K562 (cell line): Measurements from ENCODE around the gene CITED2. TPM values are rescaled to one million over a fixed set of nuclear protein-coding genes. Genes with fewer than 3 reads are reported as not detected.

Experiments used
- ATAC-seq: fragments of 200-7000 bp; cut with Tn5 transposase; 3 replicates; pipeline ENCODE4 v1.9.1; 2020; ENCODE audit warnings: moderate library complexity
- BruUV-seq: library from RNA; stranded (reverse); fragments of 400-500 nt; replicated peaks from 2 replicates; lab custom pipeline; 2021; lab: Mats Ljungman, UMichigan
- CTCF ChIA-PET: fragments of 300-600 bp; formaldehyde crosslinking; extraction: SDS; loops from one replicate; lab custom pipeline; 2021; ENCODE audit warnings: low intra/inter-chr PET ratio; lab: Yijun Ruan, JAX
- POLR2A ChIA-PET: fragments of 300-600, 350-650 bp; sonication (Branson Sonifier 250); formaldehyde crosslinking; extraction: SDS; loops from one replicate; lab custom pipeline; 2021; ENCODE audit warnings: antibody characterized with exemption, inconsistent platforms; lab: Yijun Ruan, JAX
- DNase-seq, 4 experiments: peaks; one replicate each; pipeline versions ENCODE4 v3.0.0 to v3.0.0-alpha.2; 2011 to 2018; ENCODE audit warnings: low spot score in 3 of 4, mixed read lengths in 3 of 4; ENCODE audit errors: extremely low read depth in 1 of 4
- FAIRE-seq: peaks from 2 replicates; lab custom pipeline; 2011; peaks lifted over from hg19 to GRCh38; lab: Jason Lieb, UNC
- H2AFZ ChIP-seq: 2 replicates; pipeline ENCODE4 v1.6.0; 2011; ENCODE audit warnings: low read depth, low read length, control low read depth, inconsistent platforms
- H3K27ac ChIP-seq: fragments of 200-600 bp; 3 replicates; pipeline ENCODE4 v1.8.0; 2011; ENCODE audit warnings: low read depth, mild to moderate bottlenecking, control low read depth, inconsistent platforms, low read length, moderate library complexity, mixed read lengths; ENCODE audit errors: extremely low read depth
- H3K27me3 ChIP-seq, 2 experiments: fragments of 300-600 bp in 1 of 2; 2 replicates in 1 of 2; 3 replicates in 1 of 2; pipeline versions ENCODE4 v1.6.0 to v1.8.0; 2011; ENCODE audit warnings: inconsistent platforms in 2 of 2, low read length in 2 of 2, mild to moderate bottlenecking in 1 of 2, mixed read lengths in 1 of 2, moderate library complexity in 1 of 2; ENCODE audit not compliant: control insufficient read depth in 2 of 2, insufficient read depth in 2 of 2
- H3K36me3 ChIP-seq: fragments of 300-600 bp; 3 replicates; pipeline ENCODE4 v1.8.0; 2011; ENCODE audit warnings: mild to moderate bottlenecking, low read length, inconsistent platforms; ENCODE audit not compliant: control insufficient read depth, insufficient read depth
- H3K4me1 ChIP-seq, 2 experiments: fragments of 200-600 bp in 1 of 2; replicated peaks in 1 of 2; 2 replicates in 1 of 2; 3 replicates in 1 of 2; pipeline versions ENCODE4 v1.5.1 to v1.8.0; 2011; ENCODE audit warnings: inconsistent platforms in 2 of 2, low read length in 2 of 2, mild to moderate bottlenecking in 1 of 2, mixed read lengths in 1 of 2, moderate library complexity in 1 of 2; ENCODE audit not compliant: control insufficient read depth in 2 of 2, insufficient read depth in 2 of 2
- H3K4me2 ChIP-seq: 2 replicates; pipeline ENCODE4 v1.6.1; 2011; ENCODE audit warnings: low read length, control low read depth, inconsistent platforms, mixed read lengths; ENCODE audit not compliant: insufficient read depth
- H3K4me3 ChIP-seq: fragments of 200-600 bp; sonication (generic), shearing (Covaris generic); 2 replicates; pipeline ENCODE4 v1.5.1; 2016; ENCODE audit warnings: control low read depth, inconsistent platforms
- H3K79me2 ChIP-seq: fragments of 200-600 bp; 3 replicates; pipeline ENCODE4 v1.8.0; 2011; ENCODE audit warnings: low read length, inconsistent platforms; ENCODE audit not compliant: control insufficient read depth, insufficient read depth
- H3K9ac ChIP-seq, 2 experiments: 2 replicates each; pipeline versions ENCODE4 v1.6.0 to v1.6.1; 2011; ENCODE audit warnings: low read depth in 2 of 2, low read length in 2 of 2, control low read depth in 1 of 2, inconsistent platforms in 1 of 2, mild to moderate bottlenecking in 1 of 2, mixed read lengths in 1 of 2; ENCODE audit not compliant: insufficient read depth in 1 of 2
- H3K9me1 ChIP-seq: one replicate; pipeline ENCODE4 v1.6.0; 2011; ENCODE audit warnings: inconsistent platforms, mild to moderate bottlenecking, low read length, moderate library complexity; ENCODE audit not compliant: control insufficient read depth, insufficient read depth
- H3K9me3 ChIP-seq: replicated peaks from 2 replicates; pipeline ENCODE4 v1.5.1; 2011; ENCODE audit warnings: low read depth, low read length, inconsistent platforms; ENCODE audit not compliant: control insufficient read depth, insufficient read depth
- H4K20me1 ChIP-seq: replicated peaks from 2 replicates; pipeline ENCODE4 v1.6.1; 2011; ENCODE audit warnings: low read length, inconsistent platforms, mixed read lengths; ENCODE audit not compliant: control insufficient read depth, insufficient read depth
- ARHGAP35 ChIP-seq: fragments of 450-650 bp; IDR thresholded peaks from 2 replicates; pipeline ENCODE4 v1.6.1; 2018; ENCODE audit not compliant: partially characterized antibody
- BMI1 ChIP-seq: fragments of 150-350 bp; IDR thresholded peaks from 2 replicates; pipeline ENCODE4 v1.6.1; 2014; ENCODE audit warnings: low read length
- CHD1 ChIP-seq: fragments of 200-600 bp; sonication (generic); IDR thresholded peaks from one replicate; pipeline ENCODE4 v1.6.1; 2012; ENCODE audit warnings: mild to moderate bottlenecking, moderate library complexity, low read length, inconsistent platforms
- L3MBTL2 ChIP-seq: fragments of 450-650 bp; IDR thresholded peaks from 2 replicates; pipeline ENCODE4 v1.6.1; 2016; ENCODE audit warnings: mild to moderate bottlenecking, moderate library complexity
- MCM3 ChIP-seq: fragments of 450-650 bp; IDR thresholded peaks from 2 replicates; pipeline ENCODE4 v1.6.1; 2016
- NUFIP1 ChIP-seq: fragments of 450-650 bp; IDR thresholded peaks from 2 replicates; pipeline ENCODE4 v1.6.1; 2018; ENCODE audit not compliant: partially characterized antibody
- POLR2H ChIP-seq: IDR thresholded peaks from 2 replicates; pipeline ENCODE4 v1.6.1; 2016; ENCODE audit warnings: missing genetic modification characterization, low read depth, mild to moderate bottlenecking, control low read depth, missing compliant biosample characterization, moderate library complexity
- RBFOX2 ChIP-seq: fragments of 200-400 bp; formaldehyde crosslinking; IDR thresholded peaks from 2 replicates; pipeline ENCODE4 v1.6.1; 2017; ENCODE audit warnings: low read depth, mild to moderate bottlenecking, low read length, moderate library complexity
- RBM34 ChIP-seq: fragments of 200-400 bp; formaldehyde crosslinking; IDR thresholded peaks from 2 replicates; pipeline ENCODE4 v1.6.1; 2018; ENCODE audit warnings: low read length, borderline replicate concordance; ENCODE audit not compliant: insufficient read depth
- SMARCC2 ChIP-seq: fragments of 450-650 bp; IDR thresholded peaks from 2 replicates; pipeline ENCODE4 v1.6.1; 2017; ENCODE audit warnings: antibody characterized with exemption, moderate library complexity, mild to moderate bottlenecking, low read depth
- TCFL5 ChIP-seq: fragments of 250-450 bp; sonication (Bioruptor Pico); conservative IDR thresholded peaks from 2 replicates; pipeline ENCODE4 v1.6.1; 2021; ENCODE audit warnings: mild to moderate bottlenecking, moderate library complexity, matching md5 sums
- ZSCAN29 ChIP-seq: fragments of 450-650 bp; IDR thresholded peaks from 2 replicates; pipeline ENCODE4 v1.6.1; 2017
- WGBS: fragments of 100-300 bp; shearing (Covaris generic); methylation state at CpG from one replicate; pipeline ENCODE4 v1.1.6; 2016; ENCODE audit warnings: low coverage, mixed read lengths; ENCODE audit not compliant: insufficient coverage; ENCODE audit errors: missing lambda C conversion rate; 5-methylcytosine and 5-hydroxymethylcytosine counted together
- in situ Hi-C: fragments of 300-500 bp; cut with MboI; formaldehyde crosslinking; loops from 4 replicates; pipeline ENCODE4 v1.15.0; 2018; ENCODE audit warnings: inconsistent platforms, mixed read lengths
- intact Hi-C: fragments of 100-400 bp; cut with micrococcal nuclease; formaldehyde crosslinking; loops from 2 replicates; pipeline ENCODE4 v1.14.2; 2022
- polyA plus RNA-seq, 8 experiments: library from polyadenylated mRNA; depleted of rRNA in 4 of 8; stranded (reverse) in 5 of 8; unstranded in 3 of 8; fragments of >200 nt; fragmentation: Nextera tagmentation in 2 of 8; fragmentation: Illumina TruSeq in 1 of 8; extraction: Ambion mirVana in 2 of 8; extraction: Trizol in 1 of 8; gene quantifications; 2 replicates each; pipeline versions ENCODE4 v1.2.1 to v1.2.3, GENCODE V29; 2011 to 2014; ENCODE audit warnings: inconsistent platforms in 1 of 8, missing spikeins in 1 of 8
- total RNA-seq, 7 experiments: library from RNA; depleted of rRNA in 6 of 7; stranded (reverse); fragments of >200 nt in 6 of 7; fragmentation: Illumina TruSeq in 2 of 7; extraction: Trizol in 2 of 7; gene quantifications; 2 replicates each; pipeline versions ENCODE4 v1.2.1 to v1.2.3, GENCODE V29; 2011 to 2021; ENCODE audit warnings: low replicate concordance in 1 of 7
- TF ChIP-seq, protein P1 (sequence below): IDR thresholded peaks from 2 replicates; pipeline ENCODE4 v1.6.1; 2014; ENCODE audit warnings: antibody characterized with exemption
- TF ChIP-seq, protein P2 (sequence below): fragments of 250-450 bp; sonication (Bioruptor Pico); IDR thresholded peaks from 2 replicates; pipeline ENCODE4 v1.4.0; 2020; ENCODE audit warnings: mild to moderate bottlenecking, moderate library complexity
- TF ChIP-seq, protein P3 (sequence below): IDR thresholded peaks from 3 replicates; pipeline ENCODE4 v1.6.1; 2011; ENCODE audit warnings: borderline replicate concordance, mild to moderate bottlenecking; ENCODE audit not compliant: insufficient read length, insufficient read depth
- TF ChIP-seq, protein P4 (sequence below): fragments of 450-650 bp; IDR thresholded peaks from 2 replicates; pipeline ENCODE4 v1.6.1; 2016
- TF ChIP-seq, protein P5 (sequence below), 3 experiments: fragments of 200-800 bp in 1 of 3; sonication (Bioruptor generic) in 1 of 3; sonication (generic) in 1 of 3; formaldehyde crosslinking in 1 of 3; IDR thresholded peaks; 2 replicates each; pipeline versions ENCODE4 v1.6.1 to v1.8.0; 2016 to 2022; ENCODE audit warnings: mild to moderate bottlenecking in 2 of 3, missing compliant biosample characterization in 2 of 3, missing genetic modification characterization in 2 of 3, missing genetic modification reagents in 1 of 3

The CITED2 gene
- total and polyA plus RNA-seq, 9 of the 15 experiments (the other 6 are each of a cell fraction or from before 2014, with no cell fraction given), result 0.21 to 86.1 (median 17.5) TPM

DNA sequence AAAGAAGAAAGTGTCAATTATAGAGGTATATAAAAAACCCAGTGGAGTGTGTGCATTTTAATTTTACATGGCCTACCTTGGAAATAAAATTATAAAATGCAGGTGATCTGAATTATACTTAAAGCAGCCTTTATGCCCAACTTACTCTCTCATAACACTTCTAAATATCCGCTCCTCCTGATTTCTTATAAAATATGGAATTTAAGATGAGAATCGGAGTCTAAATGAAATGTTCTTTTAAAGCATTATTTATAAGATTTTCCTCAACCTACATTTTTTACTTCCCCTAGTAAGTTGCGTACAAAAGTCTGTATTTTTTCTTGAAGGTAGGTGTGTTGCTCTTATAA is 3.5 kb downstream of the CITED2 start:
- in situ Hi-C loops, result loop anchor here (10.0 kb wide), 1 partner anchor 144 kb away; no protein-coding TSS in a partner anchor
- TF ChIP-seq RBFOX2 (peak; percentile 12; the same call in 1 of the 2 replicates), ARHGAP35 (no peak), TCFL5 (no peak), MCM3 (no peak), NUFIP1 (no peak), ZSCAN29 (no peak), SMARCC2 (no peak), RBM34 (no peak), L3MBTL2 (no peak), BMI1 (no peak), CHD1 (no peak), POLR2H (tag) (no peak)
- TF ChIP-seq, protein P1, sequence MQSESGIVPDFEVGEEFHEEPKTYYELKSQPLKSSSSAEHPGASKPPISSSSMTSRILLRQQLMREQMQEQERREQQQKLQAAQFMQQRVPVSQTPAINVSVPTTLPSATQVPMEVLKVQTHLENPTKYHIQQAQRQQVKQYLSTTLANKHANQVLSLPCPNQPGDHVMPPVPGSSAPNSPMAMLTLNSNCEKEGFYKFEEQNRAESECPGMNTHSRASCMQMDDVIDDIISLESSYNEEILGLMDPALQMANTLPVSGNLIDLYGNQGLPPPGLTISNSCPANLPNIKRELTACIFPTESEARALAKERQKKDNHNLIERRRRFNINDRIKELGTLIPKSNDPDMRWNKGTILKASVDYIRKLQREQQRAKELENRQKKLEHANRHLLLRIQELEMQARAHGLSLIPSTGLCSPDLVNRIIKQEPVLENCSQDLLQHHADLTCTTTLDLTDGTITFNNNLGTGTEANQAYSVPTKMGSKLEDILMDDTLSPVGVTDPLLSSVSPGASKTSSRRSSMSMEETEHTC, result no peak
- TF ChIP-seq, protein P2, sequence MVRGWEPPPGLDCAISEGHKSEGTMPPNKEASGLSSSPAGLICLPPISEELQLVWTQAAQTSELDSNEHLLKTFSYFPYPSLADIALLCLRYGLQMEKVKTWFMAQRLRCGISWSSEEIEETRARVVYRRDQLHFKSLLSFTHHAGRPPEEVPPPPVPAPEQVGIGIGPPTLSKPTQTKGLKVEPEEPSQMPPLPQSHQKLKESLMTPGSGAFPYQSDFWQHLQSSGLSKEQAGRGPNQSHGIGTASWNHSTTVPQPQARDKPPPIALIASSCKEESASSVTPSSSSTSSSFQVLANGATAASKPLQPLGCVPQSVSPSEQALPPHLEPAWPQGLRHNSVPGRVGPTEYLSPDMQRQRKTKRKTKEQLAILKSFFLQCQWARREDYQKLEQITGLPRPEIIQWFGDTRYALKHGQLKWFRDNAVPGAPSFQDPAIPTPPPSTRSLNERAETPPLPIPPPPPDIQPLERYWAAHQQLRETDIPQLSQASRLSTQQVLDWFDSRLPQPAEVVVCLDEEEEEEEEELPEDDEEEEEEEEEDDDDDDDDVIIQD, result no peak
- TF ChIP-seq, protein P3, sequence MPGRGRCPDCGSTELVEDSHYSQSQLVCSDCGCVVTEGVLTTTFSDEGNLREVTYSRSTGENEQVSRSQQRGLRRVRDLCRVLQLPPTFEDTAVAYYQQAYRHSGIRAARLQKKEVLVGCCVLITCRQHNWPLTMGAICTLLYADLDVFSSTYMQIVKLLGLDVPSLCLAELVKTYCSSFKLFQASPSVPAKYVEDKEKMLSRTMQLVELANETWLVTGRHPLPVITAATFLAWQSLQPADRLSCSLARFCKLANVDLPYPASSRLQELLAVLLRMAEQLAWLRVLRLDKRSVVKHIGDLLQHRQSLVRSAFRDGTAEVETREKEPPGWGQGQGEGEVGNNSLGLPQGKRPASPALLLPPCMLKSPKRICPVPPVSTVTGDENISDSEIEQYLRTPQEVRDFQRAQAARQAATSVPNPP, result no peak
- TF ChIP-seq, protein P4, sequence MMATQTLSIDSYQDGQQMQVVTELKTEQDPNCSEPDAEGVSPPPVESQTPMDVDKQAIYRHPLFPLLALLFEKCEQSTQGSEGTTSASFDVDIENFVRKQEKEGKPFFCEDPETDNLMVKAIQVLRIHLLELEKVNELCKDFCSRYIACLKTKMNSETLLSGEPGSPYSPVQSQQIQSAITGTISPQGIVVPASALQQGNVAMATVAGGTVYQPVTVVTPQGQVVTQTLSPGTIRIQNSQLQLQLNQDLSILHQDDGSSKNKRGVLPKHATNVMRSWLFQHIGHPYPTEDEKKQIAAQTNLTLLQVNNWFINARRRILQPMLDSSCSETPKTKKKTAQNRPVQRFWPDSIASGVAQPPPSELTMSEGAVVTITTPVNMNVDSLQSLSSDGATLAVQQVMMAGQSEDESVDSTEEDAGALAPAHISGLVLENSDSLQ, result no peak
- TF ChIP-seq, protein P5, sequence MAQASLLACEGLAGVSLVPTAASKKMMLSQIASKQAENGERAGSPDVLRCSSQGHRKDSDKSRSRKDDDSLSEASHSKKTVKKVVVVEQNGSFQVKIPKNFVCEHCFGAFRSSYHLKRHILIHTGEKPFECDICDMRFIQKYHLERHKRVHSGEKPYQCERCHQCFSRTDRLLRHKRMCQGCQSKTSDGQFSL (CRISPR knock-in tag; IDR thresholded peaks at IDR 0.05), result no peak
- TF ChIP-seq, protein P5 (tag; IDR thresholded peaks at IDR 0.05), result no peak

More for the DNA sequence above, 3.5 kb downstream of the CITED2 start:
- WGBS, result 90% methylated on average over 3 of the region's 3 CpGs
- FAIRE-seq (no peak), ATAC-seq (no peak), DNase-seq (no peak)
- no peak overlapping the region for H2AFZ ChIP-seq
- intact Hi-C loops, result loop anchor here (5.0 to 10.0 kb wide), 4 partner anchors 216 to 511 kb away; no protein-coding TSS in a partner anchor
- H4K20me1 ChIP-seq, result peaks cover 21% of the 10 kb centered on the region
- no peaks in the 10 kb centered on the region for H3K27me3 ChIP-seq
- no TSS peak for BruUV-seq
- H3K9ac ChIP-seq, result no peak overlapping the region
- H3K36me3 ChIP-seq, result peaks cover 26% of the 10 kb centered on the region
- H3K4me3 ChIP-seq, result no peak overlapping the region
- H3K27ac ChIP-seq, result no peak overlapping the region
- no peaks in the 10 kb centered on the region for H3K9me1 ChIP-seq
- POLR2A ChIA-PET, result interaction anchor here (0.6 to 1.3 kb wide), 4 partner anchors 22 to 499 kb away, joined by 3 to 4 read pairs (median 3); no protein-coding TSS in a partner anchor
- H3K4me2 ChIP-seq, result no peak overlapping the region
- CTCF ChIA-PET, result no interaction called here
- H3K79me2 ChIP-seq, result peaks cover 42% of the 10 kb centered on the region
- peaks cover 24% of the 10 kb centered on the region in 2 experiments for H3K4me1 ChIP-seq
- no peaks in the 10 kb centered on the region for H3K9me3 ChIP-seq
